Loucy (cell line): ENCODE data around the gene OR2F1.

Experiments
- CTCF ChIP-seq: fragments of 200-600 bp; sonication (generic); conservative IDR thresholded peaks from 2 replicates; pipeline ENCODE4 v1.5.1; 2014; ENCODE audit warnings: mild to moderate bottlenecking, antibody characterized with exemption, low read length
- EZH2phosphoT487 ChIP-seq: fragments of 200-600 bp; IDR thresholded peaks from 2 replicates; pipeline ENCODE4 v1.6.1; 2018; ENCODE audit warnings: antibody characterized with exemption, mild to moderate bottlenecking, moderate library complexity, borderline replicate concordance

GRCh38 chr7:143945423-143945822 lies 9.2 kb upstream of the OR2F1 start:
- TF ChIP-seq CTCF = no peak
- TF ChIP-seq EZH2phosphoT487 = no peak
